A673 (cell line): Measurements from ENCODE around the gene PCSK1.

Experiments used
- EZH2 ChIP-seq: fragments of 200-600 bp; sonication (generic); IDR thresholded peaks from 2 replicates; pipeline ENCODE4 v1.6.1; 2017; ENCODE audit warnings: borderline replicate concordance, low read depth, mild to moderate bottlenecking, mixed read lengths, antibody characterized with exemption, low read length; ENCODE audit not compliant: poor library complexity, severe bottlenecking
- TF ChIP-seq, protein P1 (sequence below): fragments of 300-800, 200-600 bp; sonication (generic); conservative IDR thresholded peaks from 2 replicates; pipeline ENCODE4 v1.5.1; 2017; ENCODE audit warnings: low read depth, mild to moderate bottlenecking, antibody characterized with exemption, low read length, moderate library complexity, mixed read lengths

DNA sequence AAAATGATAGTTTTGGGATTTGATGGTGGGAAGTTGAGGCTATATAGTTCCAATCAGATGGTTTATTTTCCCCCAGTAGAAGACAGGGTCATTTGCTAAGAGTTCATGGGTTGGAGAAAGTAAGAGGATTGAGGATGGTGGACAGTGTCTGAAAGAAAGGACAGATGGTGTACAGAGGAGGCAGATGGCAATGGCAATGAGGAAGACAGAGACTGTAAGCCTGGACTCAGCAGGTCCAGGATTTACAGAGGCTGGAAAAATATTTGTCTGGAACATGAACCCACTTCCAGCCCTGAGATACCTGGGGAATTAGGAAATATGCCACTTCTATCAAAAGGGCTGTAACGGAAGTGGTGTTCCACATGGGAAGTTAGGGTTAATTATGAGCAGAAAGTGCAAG, 84.5 kb downstream of the PCSK1 start:
- TF ChIP-seq, protein P1, sequence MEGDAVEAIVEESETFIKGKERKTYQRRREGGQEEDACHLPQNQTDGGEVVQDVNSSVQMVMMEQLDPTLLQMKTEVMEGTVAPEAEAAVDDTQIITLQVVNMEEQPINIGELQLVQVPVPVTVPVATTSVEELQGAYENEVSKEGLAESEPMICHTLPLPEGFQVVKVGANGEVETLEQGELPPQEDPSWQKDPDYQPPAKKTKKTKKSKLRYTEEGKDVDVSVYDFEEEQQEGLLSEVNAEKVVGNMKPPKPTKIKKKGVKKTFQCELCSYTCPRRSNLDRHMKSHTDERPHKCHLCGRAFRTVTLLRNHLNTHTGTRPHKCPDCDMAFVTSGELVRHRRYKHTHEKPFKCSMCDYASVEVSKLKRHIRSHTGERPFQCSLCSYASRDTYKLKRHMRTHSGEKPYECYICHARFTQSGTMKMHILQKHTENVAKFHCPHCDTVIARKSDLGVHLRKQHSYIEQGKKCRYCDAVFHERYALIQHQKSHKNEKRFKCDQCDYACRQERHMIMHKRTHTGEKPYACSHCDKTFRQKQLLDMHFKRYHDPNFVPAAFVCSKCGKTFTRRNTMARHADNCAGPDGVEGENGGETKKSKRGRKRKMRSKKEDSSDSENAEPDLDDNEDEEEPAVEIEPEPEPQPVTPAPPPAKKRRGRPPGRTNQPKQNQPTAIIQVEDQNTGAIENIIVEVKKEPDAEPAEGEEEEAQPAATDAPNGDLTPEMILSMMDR, result no peak
- TF ChIP-seq EZH2, result no peak
